GM13977 (cell line): ENCODE results near the gene LAIR1.

Experiments used
- DNase-seq: peaks from one replicate; pipeline ENCODE4 v3.0.0; 2012; ENCODE audit warnings: low spot score
- CTCF ChIP-seq: IDR thresholded peaks from 2 replicates; pipeline ENCODE4 v1.5.1; 2012; ENCODE audit warnings: mild to moderate bottlenecking, control low read depth; ENCODE audit not compliant: insufficient read depth; ENCODE audit errors: extremely low read depth, missing control alignments
- in situ Hi-C: fragments of 300-500 bp; cut with MboI; formaldehyde crosslinking; loops from one replicate; pipeline ENCODE4 v1.12.0; 2022; ENCODE audit warnings: low sequenced_read_pairs, low pct_unique_long_range_greater_than_20kb, mixed read lengths, inconsistent platforms; ENCODE audit not compliant: unreplicated experiment

Gene LAIR1

GRCh38 chr19:54405628-54406027 lies 40.9 kb upstream of the LAIR1 start:
- no peak for TF ChIP-seq CTCF
- in situ Hi-C loops, result no loop called here
- no peak for DNase-seq

- no peak for DNase-seq
- in situ Hi-C loops, result no loop called here
- TF ChIP-seq CTCF, result no peak
Observed at GRCh38 chr19:54403054-54403453, 38.3 kb upstream of the LAIR1 start.

- in situ Hi-C loops, result no loop called here
- no peak for DNase-seq
- no peak for TF ChIP-seq CTCF
Observed at GRCh38 chr19:54400913-54401312, 36.2 kb upstream of the LAIR1 start.

GRCh38 chr19:54399189-54399588 lies 34.5 kb upstream of the LAIR1 start:
- in situ Hi-C loops, result no loop called here
- no peak for DNase-seq
- TF ChIP-seq CTCF, result no peak

GRCh38 chr19:54395685-54396084 lies 31.0 kb upstream of the LAIR1 start:
- no peak for DNase-seq
- in situ Hi-C loops, result no loop called here
- TF ChIP-seq CTCF, result no peak

- in situ Hi-C loops, result no loop called here
Observed at GRCh38 chr19:54393381-54393780, 28.6 kb upstream of the LAIR1 start.

More at GRCh38 chr19:54393381-54393780, 28.6 kb upstream of the LAIR1 start:
- TF ChIP-seq CTCF, result no peak
- DNase-seq, result no peak
